HEK293 (cell line): ENCODE results near the gene PARP6.
A peak's percentile ranks its signal among the peaks of the same experiment; 100 is the strongest.

Source experiments
- IKZF3 ChIP-seq: fragments of 450-650 bp; IDR thresholded peaks from 2 replicates; pipeline ENCODE4 v1.5.0; 2018; ENCODE audit warnings: missing biosample characterization, mild to moderate bottlenecking, missing genetic modification characterization, moderate library complexity
- REST ChIP-seq: fragments of 450-650 bp; formaldehyde crosslinking; IDR thresholded peaks from 2 replicates; pipeline ENCODE4 v1.5.1; 2016; ENCODE audit warnings: missing biosample characterization, missing genetic modification characterization
- SALL2 ChIP-seq: fragments of 450-650 bp; formaldehyde crosslinking; IDR thresholded peaks from 2 replicates; pipeline ENCODE4 v1.5.0; 2017; ENCODE audit warnings: missing biosample characterization, mild to moderate bottlenecking, missing genetic modification characterization, borderline replicate concordance
- YY1 ChIP-seq: fragments of 450-650 bp; formaldehyde crosslinking; IDR thresholded peaks from 2 replicates; pipeline ENCODE4 v1.5.1; 2018; ENCODE audit warnings: missing biosample characterization, missing genetic modification characterization
- ZBTB20 ChIP-seq: fragments of 450-650 bp; formaldehyde crosslinking; IDR thresholded peaks from 2 replicates; pipeline ENCODE4 v1.5.1; 2016; ENCODE audit warnings: missing biosample characterization, missing genetic modification characterization
- ZFP69B ChIP-seq: fragments of 450-650 bp; formaldehyde crosslinking; IDR thresholded peaks from 2 replicates; pipeline ENCODE4 v1.5.1; 2016; ENCODE audit warnings: missing biosample characterization, missing genetic modification characterization
- ZNF138 ChIP-seq: fragments of 450-650 bp; formaldehyde crosslinking; IDR thresholded peaks from 2 replicates; pipeline ENCODE4 v1.5.1; 2016; ENCODE audit warnings: missing biosample characterization, missing genetic modification characterization, borderline replicate concordance
- ZNF140 ChIP-seq: fragments of 450-650 bp; formaldehyde crosslinking; IDR thresholded peaks from 2 replicates; pipeline ENCODE4 v1.5.1; 2016; ENCODE audit warnings: missing biosample characterization, missing genetic modification characterization
- ZNF174 ChIP-seq: fragments of 450-650 bp; formaldehyde crosslinking; IDR thresholded peaks from 2 replicates; pipeline ENCODE4 v1.5.0; 2017; ENCODE audit warnings: missing biosample characterization, mild to moderate bottlenecking, missing genetic modification characterization
- ZNF423 ChIP-seq: fragments of 450-650 bp; formaldehyde crosslinking; IDR thresholded peaks from 2 replicates; pipeline ENCODE4 v1.5.1; 2016; ENCODE audit warnings: missing biosample characterization, missing genetic modification characterization
- ZNF514 ChIP-seq: fragments of 450-650 bp; formaldehyde crosslinking; IDR thresholded peaks from 2 replicates; pipeline ENCODE4 v1.5.1; 2016; ENCODE audit warnings: missing biosample characterization, missing genetic modification characterization
- ZNF518A ChIP-seq: fragments of 450-650 bp; formaldehyde crosslinking; conservative IDR thresholded peaks from 2 replicates; pipeline ENCODE4 v1.5.1; 2016; ENCODE audit warnings: low read depth, missing biosample characterization, missing genetic modification characterization
- ZNF629 ChIP-seq: fragments of 450-650 bp; formaldehyde crosslinking; IDR thresholded peaks from 2 replicates; pipeline ENCODE4 v1.5.1; 2017; ENCODE audit warnings: missing biosample characterization, missing genetic modification characterization
- ZNF660 ChIP-seq: fragments of 450-650 bp; IDR thresholded peaks from 2 replicates; pipeline ENCODE4 v1.5.1; 2018; ENCODE audit warnings: missing biosample characterization, mild to moderate bottlenecking, missing genetic modification characterization
- ZNF670 ChIP-seq: fragments of 450-650 bp; formaldehyde crosslinking; IDR thresholded peaks from 2 replicates; pipeline ENCODE4 v1.5.1; 2016; ENCODE audit warnings: missing biosample characterization, missing genetic modification characterization, low read depth
- ZNF768 ChIP-seq: fragments of 450-650 bp; formaldehyde crosslinking; IDR thresholded peaks from 2 replicates; pipeline ENCODE4 v1.5.1; 2018; ENCODE audit warnings: missing biosample characterization, mild to moderate bottlenecking, missing genetic modification characterization
- ZNF785 ChIP-seq: fragments of 450-650 bp; formaldehyde crosslinking; IDR thresholded peaks from 2 replicates; pipeline ENCODE4 v1.5.1; 2016; ENCODE audit warnings: missing biosample characterization, missing genetic modification characterization
- ZSCAN5A ChIP-seq: fragments of 450-650 bp; formaldehyde crosslinking; IDR thresholded peaks from 2 replicates; pipeline ENCODE4 v1.5.1; 2016; ENCODE audit warnings: missing biosample characterization, missing genetic modification characterization
- TF ChIP-seq, protein P1 (sequence below): fragments of 450-650 bp; formaldehyde crosslinking; IDR thresholded peaks from 2 replicates; pipeline ENCODE4 v1.5.1; 2017; ENCODE audit warnings: missing biosample characterization, missing genetic modification characterization
- TF ChIP-seq, protein P2 (sequence below): fragments of 450-650 bp; formaldehyde crosslinking; conservative IDR thresholded peaks from 2 replicates; pipeline ENCODE4 v1.5.1; 2016; ENCODE audit warnings: low read depth, missing biosample characterization, missing genetic modification characterization
- TF ChIP-seq, protein P3 (sequence below): fragments of 450-650 bp; formaldehyde crosslinking; IDR thresholded peaks from 2 replicates; pipeline ENCODE4 v1.5.1; 2017; ENCODE audit warnings: missing biosample characterization, missing genetic modification characterization

Gene PARP6

DNA sequence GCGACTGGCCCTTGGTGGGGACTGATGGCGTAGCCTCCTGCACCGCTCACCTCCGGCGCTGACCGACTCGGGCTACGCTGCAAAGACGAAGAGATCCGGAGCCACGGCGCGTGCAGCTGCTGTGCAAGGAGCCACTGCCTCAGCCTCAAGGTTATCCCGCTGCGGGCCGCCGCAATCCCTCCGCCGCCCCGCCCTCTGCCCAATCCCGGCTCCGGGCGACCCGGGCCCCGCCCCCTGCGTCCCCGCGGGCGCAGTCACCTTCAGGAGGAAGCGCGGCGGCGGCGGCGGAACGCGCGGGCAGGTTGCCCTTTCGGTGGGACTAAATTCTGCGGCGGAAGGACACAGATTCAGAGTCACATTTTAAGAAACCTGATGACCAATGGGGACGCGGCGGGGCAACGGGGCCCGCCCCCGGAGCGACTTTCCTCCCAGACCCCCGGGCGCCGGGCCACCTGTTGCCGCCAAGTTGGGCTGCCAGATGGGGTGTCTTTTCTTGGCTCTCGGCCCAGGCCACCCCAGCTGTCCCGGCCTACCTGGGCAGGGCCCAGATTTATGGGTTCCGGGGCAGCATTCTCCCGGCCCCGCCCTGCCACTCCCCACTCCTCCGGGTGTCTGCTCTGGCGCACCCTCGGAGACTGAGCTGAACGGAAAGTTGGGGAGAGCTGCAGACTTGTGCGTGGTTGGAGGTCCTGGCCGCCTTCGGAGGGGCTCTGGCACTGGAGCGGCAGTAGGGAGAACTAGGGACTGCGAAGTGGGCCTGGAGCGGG lies 41.1 kb downstream of the PARP6 start, which contains the start of gene PKM (continued):
- TF ChIP-seq REST (tag by site-specific recombination) (no peak), ZNF670 (tag by site-specific recombination) (no peak), ZNF785 (tag by site-specific recombination) (peak; percentile 84; the same call in 1 of the 2 replicates), ZSCAN5A (peak; percentile 97), ZNF768 (peak; percentile 80; the same call in 1 of the 2 replicates), ZNF140 (tag by site-specific recombination) (no peak), YY1 (tag by site-specific recombination) (peak; percentile 72; the same call in 1 of the 2 replicates), IKZF3 (peak; percentile 62), ZNF514 (tag by site-specific recombination) (no peak), SALL2 (tag by site-specific recombination) (peak; percentile 67; the same call in 1 of the 2 replicates), ZBTB20 (tag by site-specific recombination) (peak; percentile 77), ZFP69B (tag by site-specific recombination) (peak; percentile 49), ZNF423 (peak; percentile 81), ZNF660 (tag by site-specific recombination) (peak; percentile 99), ZNF518A (peak; percentile 56), ZNF138 (tag by site-specific recombination) (no peak), ZNF629 (tag by site-specific recombination) (peak; percentile 90), ZNF174 (tag by site-specific recombination) (no peak)
- TF ChIP-seq, protein P1, sequence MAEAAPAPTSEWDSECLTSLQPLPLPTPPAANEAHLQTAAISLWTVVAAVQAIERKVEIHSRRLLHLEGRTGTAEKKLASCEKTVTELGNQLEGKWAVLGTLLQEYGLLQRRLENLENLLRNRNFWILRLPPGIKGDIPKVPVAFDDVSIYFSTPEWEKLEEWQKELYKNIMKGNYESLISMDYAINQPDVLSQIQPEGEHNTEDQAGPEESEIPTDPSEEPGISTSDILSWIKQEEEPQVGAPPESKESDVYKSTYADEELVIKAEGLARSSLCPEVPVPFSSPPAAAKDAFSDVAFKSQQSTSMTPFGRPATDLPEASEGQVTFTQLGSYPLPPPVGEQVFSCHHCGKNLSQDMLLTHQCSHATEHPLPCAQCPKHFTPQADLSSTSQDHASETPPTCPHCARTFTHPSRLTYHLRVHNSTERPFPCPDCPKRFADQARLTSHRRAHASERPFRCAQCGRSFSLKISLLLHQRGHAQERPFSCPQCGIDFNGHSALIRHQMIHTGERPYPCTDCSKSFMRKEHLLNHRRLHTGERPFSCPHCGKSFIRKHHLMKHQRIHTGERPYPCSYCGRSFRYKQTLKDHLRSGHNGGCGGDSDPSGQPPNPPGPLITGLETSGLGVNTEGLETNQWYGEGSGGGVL (tag by site-specific recombination): peak; percentile 49; the same call in 1 of the 2 replicates
- TF ChIP-seq, protein P2, sequence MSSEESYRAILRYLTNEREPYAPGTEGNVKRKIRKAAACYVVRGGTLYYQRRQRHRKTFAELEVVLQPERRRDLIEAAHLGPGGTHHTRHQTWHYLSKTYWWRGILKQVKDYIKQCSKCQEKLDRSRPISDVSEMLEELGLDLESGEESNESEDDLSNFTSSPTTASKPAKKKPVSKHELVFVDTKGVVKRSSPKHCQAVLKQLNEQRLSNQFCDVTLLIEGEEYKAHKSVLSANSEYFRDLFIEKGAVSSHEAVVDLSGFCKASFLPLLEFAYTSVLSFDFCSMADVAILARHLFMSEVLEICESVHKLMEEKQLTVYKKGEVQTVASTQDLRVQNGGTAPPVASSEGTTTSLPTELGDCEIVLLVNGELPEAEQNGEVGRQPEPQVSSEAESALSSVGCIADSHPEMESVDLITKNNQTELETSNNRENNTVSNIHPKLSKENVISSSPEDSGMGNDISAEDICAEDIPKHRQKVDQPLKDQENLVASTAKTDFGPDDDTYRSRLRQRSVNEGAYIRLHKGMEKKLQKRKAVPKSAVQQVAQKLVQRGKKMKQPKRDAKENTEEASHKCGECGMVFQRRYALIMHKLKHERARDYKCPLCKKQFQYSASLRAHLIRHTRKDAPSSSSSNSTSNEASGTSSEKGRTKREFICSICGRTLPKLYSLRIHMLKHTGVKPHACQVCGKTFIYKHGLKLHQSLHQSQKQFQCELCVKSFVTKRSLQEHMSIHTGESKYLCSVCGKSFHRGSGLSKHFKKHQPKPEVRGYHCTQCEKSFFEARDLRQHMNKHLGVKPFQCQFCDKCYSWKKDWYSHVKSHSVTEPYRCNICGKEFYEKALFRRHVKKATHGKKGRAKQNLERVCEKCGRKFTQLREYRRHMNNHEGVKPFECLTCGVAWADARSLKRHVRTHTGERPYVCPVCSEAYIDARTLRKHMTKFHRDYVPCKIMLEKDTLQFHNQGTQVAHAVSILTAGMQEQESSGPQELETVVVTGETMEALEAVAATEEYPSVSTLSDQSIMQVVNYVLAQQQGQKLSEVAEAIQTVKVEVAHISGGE: peak; percentile 57
- TF ChIP-seq, protein P3, sequence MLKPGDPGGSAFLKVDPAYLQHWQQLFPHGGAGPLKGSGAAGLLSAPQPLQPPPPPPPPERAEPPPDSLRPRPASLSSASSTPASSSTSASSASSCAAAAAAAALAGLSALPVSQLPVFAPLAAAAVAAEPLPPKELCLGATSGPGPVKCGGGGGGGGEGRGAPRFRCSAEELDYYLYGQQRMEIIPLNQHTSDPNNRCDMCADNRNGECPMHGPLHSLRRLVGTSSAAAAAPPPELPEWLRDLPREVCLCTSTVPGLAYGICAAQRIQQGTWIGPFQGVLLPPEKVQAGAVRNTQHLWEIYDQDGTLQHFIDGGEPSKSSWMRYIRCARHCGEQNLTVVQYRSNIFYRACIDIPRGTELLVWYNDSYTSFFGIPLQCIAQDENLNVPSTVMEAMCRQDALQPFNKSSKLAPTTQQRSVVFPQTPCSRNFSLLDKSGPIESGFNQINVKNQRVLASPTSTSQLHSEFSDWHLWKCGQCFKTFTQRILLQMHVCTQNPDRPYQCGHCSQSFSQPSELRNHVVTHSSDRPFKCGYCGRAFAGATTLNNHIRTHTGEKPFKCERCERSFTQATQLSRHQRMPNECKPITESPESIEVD (tag by site-specific recombination): peak; percentile 66
